ENCODE results near the gene TNRC18.

- TF ChIP-seq CEBPB (IDR thresholded peaks at IDR 0.05) (no peak), FOXM1 (IDR thresholded peaks at IDR 0.05; ENCODE audit: borderline replicate concordance, low read depth) (no peak), EP300 (IDR thresholded peaks at IDR 0.05; ENCODE audit: borderline replicate concordance) (no peak), MAX (IDR thresholded peaks at IDR 0.05) (no peak), REST (IDR thresholded peaks at IDR 0.05; ENCODE audit: low read depth) (no peak), EGR1 (IDR thresholded peaks at IDR 0.05) (no peak), NFIC (IDR thresholded peaks at IDR 0.05) (no peak), YY1 (IDR thresholded peaks at IDR 0.05; ENCODE audit: low read depth) (no peak), ZBTB7A (IDR thresholded peaks at IDR 0.05; ENCODE audit: low read depth) (no peak)
These were observed 46.4 kb downstream of the TNRC18 start for GRCh38 chr7:5377279-5377678.

Data from Ishikawa (cell line).